GM10248 (cell line): Measurements from ENCODE around the gene C20orf141.
"Not testable (repeated sequence)": the region's sequence is repeated elsewhere in the genome, so short reads cannot be mapped to it uniquely, and the experiment has no call there.

Experiments
- CTCF ChIA-PET: fragments of 300-600 bp; sonication (Branson Sonifier 250); formaldehyde crosslinking; extraction: SDS; loops from one replicate; lab custom pipeline; 2021; ENCODE audit warnings: antibody characterized with exemption; lab: Yijun Ruan, JAX
- POLR2A ChIA-PET: fragments of 350-650 bp; sonication (Branson Sonifier 250); formaldehyde crosslinking; extraction: SDS; loops from one replicate; lab custom pipeline; 2020; ENCODE audit warnings: antibody characterized with exemption; lab: Yijun Ruan, JAX
- DNase-seq: peaks from one replicate; pipeline ENCODE4 v3.0.0; 2012; ENCODE audit errors: extremely low spot score
- CTCF ChIP-seq: IDR thresholded peaks from 2 replicates; pipeline ENCODE4 v1.5.1; 2012; ENCODE audit warnings: mild to moderate bottlenecking, low read depth; ENCODE audit errors: extremely low read depth, missing control alignments, control extremely low read depth

The C20orf141 gene

GRCh38 chr20:2805689-2806350, 9.0 kb upstream of the C20orf141 start:
- CTCF ChIA-PET = no interaction called here
- DNase-seq = no peak
- POLR2A ChIA-PET = no interaction called here
- no peak for TF ChIP-seq CTCF

GRCh38 chr20:2806351-2806701, 8.5 kb upstream of the C20orf141 start:
- no peak for DNase-seq
- no peak for TF ChIP-seq CTCF
- POLR2A ChIA-PET = no interaction called here

GRCh38 chr20:2807019-2807418, 7.8 kb upstream of the C20orf141 start:
- ChIA-PET CTCF (no interaction called here), POLR2A (no interaction called here)
- TF ChIP-seq CTCF = no peak
- DNase-seq = no peak

More at GRCh38 chr20:2806351-2806701, 8.5 kb upstream of the C20orf141 start:
- CTCF ChIA-PET = no interaction called here

- DNase-seq, CTCF ChIA-PET, POLR2A ChIA-PET: not testable (repeated sequence)
Observed at GRCh38 chr20:2807929-2808328, 6.9 kb upstream of the C20orf141 start.

GRCh38 chr20:2809690-2810089, 5.1 kb upstream of the C20orf141 start:
- ChIA-PET POLR2A (no interaction called here), CTCF (no interaction called here)
- DNase-seq = no peak
- TF ChIP-seq CTCF = no peak

- no peak for DNase-seq
- CTCF ChIA-PET = interaction anchor here (1.1 kb wide), 1 partner anchor 70 kb away, joined by 5 read pairs; no protein-coding TSS in a partner anchor
- TF ChIP-seq CTCF = no peak
- POLR2A ChIA-PET = no interaction called here
Observed at GRCh38 chr20:2812189-2812588, 2.6 kb upstream of the C20orf141 start.

- TF ChIP-seq CTCF = no peak
- DNase-seq = no peak
- POLR2A ChIA-PET = no interaction called here
- CTCF ChIA-PET = interaction anchor here (0.7 kb wide), 1 partner anchor 365 kb away, joined by 3 read pairs; no protein-coding TSS in a partner anchor
Observed at GRCh38 chr20:2814076-2814475, 711 bp upstream of the C20orf141 start.
